HG02884 (cell line): ENCODE measurements around the gene GJD2.

Source experiments
- ATAC-seq: cut with Tn5 transposase; IDR thresholded peaks from one replicate; pipeline ENCODE4 v1.9.1; 2021; ENCODE audit warnings: mild to moderate bottlenecking, moderate library complexity; ENCODE audit not compliant: unreplicated experiment

GJD2 gene

GRCh38 chr15:34773917-34774316 is 19.1 kb upstream of the GJD2 start:
- no peak for ATAC-seq

DNA sequence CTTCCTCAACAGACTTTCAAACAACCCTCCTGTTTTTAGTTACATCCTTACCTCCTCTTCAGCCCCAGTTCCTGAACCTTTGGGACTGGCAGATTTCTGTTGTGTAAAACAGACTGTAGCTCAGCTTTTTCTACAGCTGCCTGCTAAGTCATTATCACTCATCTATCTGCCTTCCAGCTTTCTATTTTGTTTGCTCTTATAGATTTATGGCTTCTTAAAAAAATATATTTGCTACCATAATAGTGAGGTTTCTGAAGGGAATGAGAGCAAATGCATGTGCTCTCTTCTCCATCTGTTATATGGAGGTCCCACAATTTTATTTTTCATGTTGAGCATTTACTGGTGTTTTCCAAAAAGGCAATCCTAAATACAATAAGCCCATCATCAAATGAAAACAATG is 18.2 kb upstream of the GJD2 start:
- ATAC-seq, result no peak

GRCh38 chr15:34772312-34772711 is 17.5 kb upstream of the GJD2 start:
- no peak for ATAC-seq

GRCh38 chr15:34769711-34770110 is 14.9 kb upstream of the GJD2 start:
- ATAC-seq, result no peak

DNA sequence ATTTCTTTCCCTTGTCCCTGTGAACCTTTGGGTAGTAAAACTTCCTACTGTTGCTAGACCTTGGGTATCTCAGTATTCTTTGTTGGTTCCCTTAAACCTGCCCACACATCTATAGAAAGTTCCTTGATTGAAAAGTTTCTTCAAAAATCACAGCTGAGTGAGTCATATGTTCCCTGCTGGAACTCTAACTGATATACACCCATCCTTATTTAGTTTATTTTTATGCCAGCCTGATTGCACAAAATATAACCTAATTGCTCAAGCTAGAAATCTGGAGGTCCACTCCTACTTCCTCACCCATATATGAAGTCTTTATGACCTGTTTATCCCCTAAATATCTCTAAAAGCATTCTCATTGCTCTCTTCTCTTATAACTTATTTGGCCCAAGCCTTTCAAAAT is 13.7 kb upstream of the GJD2 start:
- ATAC-seq, result no peak

DNA sequence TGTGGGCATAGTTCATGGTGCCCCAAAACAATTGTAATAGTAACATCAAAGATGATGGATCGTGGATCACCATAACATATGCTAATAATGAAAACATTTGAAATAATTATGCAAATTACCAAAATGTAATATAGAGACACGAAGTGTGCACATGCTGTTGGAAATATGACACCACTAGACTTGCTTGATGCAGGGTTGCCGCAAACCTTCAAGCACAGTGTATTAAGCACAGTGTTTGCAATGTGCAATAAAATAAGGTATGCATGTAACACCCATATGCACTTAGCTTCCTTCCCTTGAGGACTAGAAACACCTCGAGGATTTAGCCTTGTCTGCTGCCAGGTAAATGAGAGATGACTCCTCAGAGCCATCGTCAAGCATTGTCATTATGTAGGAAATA is 10.9 kb upstream of the GJD2 start:
- ATAC-seq, result no peak

DNA sequence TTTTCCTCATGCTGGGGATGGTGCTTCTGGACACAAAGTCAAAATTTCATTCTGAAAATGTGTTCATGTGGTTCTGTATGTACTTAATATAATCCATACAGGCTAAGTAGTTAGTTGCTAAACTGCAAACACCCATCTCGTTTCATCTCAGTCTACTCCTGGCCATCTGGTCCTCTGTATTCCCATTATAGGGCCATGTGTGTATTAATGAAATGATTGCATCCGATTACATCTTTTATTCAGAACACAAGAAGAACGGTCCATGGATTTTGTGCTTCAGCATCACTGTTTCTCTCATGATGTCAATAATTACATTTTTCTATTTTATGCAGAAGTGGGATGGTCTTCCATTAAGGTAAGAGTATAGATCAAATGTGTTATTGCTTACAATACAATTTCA is 6.1 kb upstream of the GJD2 start:
- no peak for ATAC-seq

DNA sequence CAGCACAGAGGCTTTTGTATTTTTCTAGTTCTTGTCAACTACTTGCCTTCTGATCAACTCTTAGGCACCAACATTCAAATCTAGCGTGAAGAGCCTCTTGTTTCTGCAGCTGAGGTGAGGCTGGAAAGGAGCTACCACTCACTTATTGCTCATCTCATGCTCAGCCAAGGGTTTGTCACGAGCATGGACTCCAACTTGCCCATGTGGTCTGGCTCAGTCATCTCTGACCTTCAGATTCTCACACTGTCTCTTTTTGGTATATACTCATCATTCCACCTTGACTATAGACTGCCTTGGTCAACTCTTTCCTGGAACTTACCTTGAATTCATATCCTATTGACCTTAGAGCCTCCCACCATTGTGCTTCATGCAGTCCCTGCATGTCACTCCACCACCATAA is 5.2 kb upstream of the GJD2 start:
- no peak for ATAC-seq

DNA sequence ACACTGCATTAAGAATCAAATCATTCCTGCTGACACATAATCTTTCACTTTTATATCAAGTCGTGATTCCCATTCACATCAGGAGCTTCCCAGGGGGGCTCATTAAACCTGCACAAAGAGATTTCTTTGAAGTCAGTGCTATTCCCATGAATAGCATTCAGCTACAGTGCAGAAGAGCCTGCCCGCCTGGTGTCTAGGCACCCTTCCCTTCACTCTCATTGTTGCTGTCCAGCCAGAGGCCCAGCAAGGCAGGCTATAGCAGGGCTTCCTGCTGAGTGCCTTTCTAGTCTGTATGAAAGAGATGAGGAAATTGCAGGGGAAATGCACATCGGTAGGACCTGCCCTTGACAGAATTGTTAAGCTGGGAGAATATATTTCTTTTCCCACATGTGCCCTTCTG is 4.5 kb upstream of the GJD2 start:
- ATAC-seq, result no peak

DNA sequence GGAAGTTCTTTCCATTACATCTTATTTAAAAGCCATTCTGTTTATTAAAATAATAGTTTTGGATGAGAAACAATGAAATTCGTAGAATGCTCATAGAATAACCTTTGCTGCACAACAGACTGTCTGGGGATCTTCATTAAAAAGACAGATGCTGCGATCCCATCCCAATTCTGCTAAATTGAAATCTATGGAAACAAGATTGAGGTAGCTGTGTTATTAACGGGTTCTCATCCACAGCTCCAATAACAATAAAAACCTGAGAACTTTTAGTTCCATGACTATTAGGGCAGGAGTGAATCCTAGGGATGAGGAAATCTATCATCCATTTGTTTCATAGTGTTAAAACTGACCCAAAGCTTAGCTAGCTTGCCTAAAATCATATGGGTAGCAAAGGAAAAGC is 2.5 kb upstream of the GJD2 start:
- no peak for ATAC-seq

DNA sequence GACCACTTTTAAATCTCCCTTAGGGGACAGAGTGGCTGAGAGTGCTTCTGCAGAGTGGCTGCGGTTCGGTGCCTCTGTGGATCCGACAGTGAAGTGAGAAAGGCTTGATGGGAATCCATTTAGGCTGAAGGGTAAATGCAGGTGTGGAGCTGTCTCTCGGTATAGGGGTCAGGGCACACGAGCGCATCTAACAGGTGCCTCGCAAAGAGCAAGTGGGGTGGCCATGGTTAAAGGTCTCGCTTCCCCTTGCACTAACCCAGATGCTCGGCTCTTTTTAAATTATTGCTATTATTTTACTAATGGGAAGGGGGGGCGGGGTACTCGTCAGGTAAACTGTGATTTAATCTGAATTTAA is 598 bp upstream of the GJD2 start:
- ATAC-seq, result no peak

DNA sequence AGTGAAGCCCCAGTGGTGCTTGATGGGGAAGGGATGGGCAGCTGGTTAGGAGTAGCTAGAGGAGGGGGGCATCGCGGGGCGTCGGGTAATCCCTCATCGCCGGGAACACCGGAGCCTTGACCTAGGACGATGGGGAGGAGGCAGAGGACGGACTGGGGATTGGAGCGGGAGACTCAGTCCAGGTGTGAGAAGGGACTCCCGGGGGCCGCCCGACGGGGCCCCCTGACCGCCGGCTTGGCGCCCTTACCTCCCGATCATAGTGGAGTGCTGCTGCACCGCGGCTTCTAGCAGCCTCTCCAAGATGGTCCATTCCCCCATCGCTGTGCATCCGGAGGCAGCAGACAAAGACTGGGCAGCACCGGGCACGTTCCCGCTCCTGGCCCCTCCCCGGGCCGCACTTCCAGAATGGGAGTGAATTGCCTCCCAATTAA is 612 bp downstream of the GJD2 start:
- ATAC-seq, result no peak

GRCh38 chr15:34753236-34753894 is 1.4 kb downstream of the GJD2 start:
- no peak for ATAC-seq

GRCh38 chr15:34749691-34750090 is 5.1 kb downstream of the GJD2 start:
- ATAC-seq, result no peak

DNA sequence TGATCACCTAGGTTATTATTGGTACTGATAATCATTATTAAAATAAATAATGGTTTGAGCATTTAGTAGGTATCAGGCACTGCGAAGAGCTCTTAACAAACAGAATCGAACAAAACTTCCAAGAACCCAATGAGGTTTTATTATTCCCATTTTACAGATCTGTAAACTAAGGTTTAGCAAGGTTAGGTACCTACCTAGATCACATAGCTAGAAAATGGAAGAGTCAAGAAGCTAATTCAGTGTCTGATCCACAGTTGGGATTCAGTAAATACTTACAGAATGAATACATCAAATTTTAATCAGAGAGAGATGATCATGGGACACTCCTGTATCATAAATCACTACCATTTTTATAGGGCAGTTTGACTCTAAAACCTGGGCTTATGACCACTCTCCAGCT is 15.5 kb downstream of the GJD2 start:
- ATAC-seq, result no peak

GRCh38 chr15:34738002-34738401 is 16.8 kb downstream of the GJD2 start:
- no peak for ATAC-seq

DNA sequence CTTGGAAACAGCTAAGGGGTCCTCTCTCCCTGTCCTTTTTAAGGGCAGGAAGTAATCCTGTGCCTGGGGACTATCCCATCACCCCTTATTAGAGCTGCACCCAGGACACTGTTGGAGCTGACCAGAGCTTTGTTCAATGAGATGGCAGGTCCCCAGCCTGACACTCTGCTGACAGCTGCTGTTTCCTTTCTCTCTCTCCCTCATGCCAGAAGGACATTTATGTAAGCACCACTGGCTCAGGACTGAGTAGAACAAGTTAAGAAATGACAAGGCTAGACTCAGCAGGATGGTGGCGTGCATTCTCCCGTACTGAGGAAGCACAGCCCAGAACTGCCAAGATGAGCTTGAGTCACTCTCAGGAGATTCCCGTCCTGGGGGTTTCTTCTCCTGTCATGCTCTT is 17.3 kb downstream of the GJD2 start:
- no peak for ATAC-seq

DNA sequence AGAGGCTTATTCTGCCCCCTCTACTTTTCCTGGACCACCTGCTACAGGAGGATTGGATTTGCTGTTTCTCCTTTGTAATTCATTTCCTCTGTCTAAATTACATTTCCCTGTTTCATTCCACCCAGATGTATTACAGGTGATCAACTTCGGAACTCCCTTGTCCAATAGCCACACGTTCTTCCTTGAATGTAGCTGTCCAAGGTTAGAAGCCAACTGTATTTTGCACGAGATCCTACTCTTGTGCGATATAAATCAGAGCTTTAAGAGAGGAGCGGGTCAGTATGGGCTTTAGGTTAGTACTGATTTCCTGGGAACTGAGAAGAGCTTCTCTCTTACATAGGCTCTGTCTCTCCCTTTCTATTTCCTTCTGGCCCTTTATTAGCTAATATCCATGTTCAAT is 20.5 kb downstream of the GJD2 start:
- no peak for ATAC-seq

GRCh38 chr15:34733621-34734020 is 21.2 kb downstream of the GJD2 start:
- no peak for ATAC-seq

DNA sequence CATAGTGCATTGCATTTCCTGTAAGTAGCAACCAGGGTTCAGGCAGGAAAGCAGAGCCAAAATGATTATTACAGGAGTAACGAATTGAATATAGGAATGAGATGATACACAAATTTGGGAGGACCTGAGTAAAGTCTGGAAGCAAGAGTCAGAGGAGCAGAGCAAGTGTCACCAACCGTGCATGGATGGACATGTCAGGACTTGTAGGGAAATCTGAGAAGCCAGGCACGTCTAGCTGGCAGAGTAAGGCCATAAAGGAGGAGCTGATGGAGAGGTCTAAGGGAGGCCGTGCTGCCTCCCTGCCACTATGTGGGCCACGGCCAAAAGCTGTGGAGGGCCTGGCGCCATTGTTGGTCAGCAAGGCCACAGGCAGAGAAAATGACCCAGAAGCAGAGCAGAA is 22.4 kb downstream of the GJD2 start:
- ATAC-seq, result no peak

- no peak for ATAC-seq
Measured at GRCh38 chr15:34730701-34731100, 24.1 kb downstream of the GJD2 start.

GRCh38 chr15:34729886-34730285 is 24.9 kb downstream of the GJD2 start:
- ATAC-seq, result no peak

GRCh38 chr15:34729056-34729455 is 25.7 kb downstream of the GJD2 start:
- ATAC-seq, result no peak
